K562 treated with DMSO at 1 percent for 48 hours (cell line): Measurements from ENCODE around the gene CDK9. TPM values are rescaled to one million over a fixed set of nuclear protein-coding genes. Genes with fewer than 3 reads are reported as not detected.

Source experiments
- total RNA-seq: library from RNA; unstranded; fragments of 300-600 nt; gene quantifications from 2 replicates; pipeline ENCODE4 v1.2.3, GENCODE V29; 2022; ENCODE audit warnings: low replicate concordance; ENCODE audit errors: extremely low read depth

The CDK9 gene
- total RNA-seq: not detected in 2 replicates

DNA sequence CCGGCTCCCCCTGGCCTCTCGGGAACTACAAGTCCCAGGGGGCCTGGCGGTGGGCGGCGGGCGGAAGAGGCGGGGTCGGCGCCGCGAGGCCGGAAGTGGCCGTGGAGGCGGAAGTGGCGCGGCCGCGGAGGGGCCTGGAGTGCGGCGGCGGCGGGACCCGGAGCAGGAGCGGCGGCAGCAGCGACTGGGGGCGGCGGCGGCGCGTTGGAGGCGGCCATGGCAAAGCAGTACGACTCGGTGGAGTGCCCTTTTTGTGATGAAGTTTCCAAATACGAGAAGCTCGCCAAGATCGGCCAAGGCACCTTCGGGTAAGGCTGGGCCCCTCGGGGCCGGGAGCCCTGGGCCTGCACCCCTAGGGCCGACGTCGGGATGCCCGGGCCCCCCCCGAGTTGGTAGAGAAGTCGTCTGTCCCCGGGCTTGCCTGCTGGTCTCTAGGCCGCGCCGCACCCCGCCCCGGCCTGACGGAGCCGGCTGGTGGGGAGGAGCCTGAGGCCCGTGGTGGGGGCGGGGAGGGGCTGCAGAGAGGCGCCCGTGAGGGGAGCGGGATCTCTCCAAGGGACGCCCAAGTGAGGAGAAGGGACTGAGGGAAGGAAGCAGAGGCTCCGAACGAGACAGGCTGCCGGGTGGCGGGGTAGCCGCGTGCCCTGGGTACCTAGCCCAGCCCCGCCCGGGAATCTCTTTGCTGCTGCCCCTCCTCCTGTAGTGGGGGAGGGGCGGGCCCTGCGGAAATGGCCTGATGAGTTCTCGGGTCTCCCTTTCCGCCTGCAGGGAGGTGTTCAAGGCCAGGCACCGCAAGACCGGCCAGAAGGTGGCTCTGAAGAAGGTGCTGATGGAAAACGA is at the start of gene CDK9:
CDK9 (plus strand) TSS at position 102 of the 840 bp plus-strand sequence; CDS start at position 217, 115 bp downstream.

DNA sequence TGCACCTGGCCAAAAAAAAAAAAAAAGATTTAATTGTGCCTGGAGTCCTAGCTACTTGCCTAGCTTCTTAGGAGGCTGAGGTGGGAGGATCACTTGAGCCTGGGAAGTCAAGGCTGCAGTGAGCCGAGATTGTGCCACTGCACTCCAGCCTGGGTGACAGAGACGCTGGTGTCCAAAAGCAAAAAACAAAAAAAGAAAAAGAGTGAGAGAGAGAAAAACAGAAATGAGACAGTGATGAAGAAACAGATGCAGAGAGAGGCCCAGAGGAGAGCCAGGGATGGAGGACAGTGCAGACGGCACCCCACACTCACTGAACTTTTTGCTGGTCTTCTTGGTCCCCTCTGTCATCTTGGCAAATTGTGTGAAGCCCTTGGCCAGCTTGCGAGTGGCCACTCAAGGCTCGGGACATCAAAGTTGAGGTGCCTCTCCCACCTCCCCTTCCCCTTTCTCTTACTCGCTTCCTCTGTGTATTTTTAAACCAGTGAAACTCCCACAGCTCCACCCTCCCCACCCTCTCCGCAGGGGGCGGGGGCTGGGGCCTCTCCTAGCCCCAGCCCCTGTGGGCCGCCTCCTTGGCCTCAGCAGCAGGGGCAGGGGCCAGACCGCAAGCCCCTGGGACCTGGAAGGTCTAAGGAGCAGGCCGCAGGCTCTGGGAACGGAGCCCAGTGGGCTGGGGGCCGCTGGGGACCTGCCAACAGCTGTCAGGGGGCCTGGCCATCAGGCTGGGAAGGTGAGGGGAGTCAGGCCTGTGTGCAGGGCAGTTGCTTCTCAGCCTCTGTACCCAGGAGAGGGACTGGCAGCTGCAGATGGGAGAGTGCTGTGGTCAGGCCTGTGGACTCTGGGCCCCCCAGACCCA is 7.3 kb upstream of the CDK9 start, which contains the start of gene SH2D3C:
SH2D3C (minus strand) TSS at position 387 of the 856 bp plus-strand sequence; CDS start at position 348, 39 bp downstream.

DNA sequence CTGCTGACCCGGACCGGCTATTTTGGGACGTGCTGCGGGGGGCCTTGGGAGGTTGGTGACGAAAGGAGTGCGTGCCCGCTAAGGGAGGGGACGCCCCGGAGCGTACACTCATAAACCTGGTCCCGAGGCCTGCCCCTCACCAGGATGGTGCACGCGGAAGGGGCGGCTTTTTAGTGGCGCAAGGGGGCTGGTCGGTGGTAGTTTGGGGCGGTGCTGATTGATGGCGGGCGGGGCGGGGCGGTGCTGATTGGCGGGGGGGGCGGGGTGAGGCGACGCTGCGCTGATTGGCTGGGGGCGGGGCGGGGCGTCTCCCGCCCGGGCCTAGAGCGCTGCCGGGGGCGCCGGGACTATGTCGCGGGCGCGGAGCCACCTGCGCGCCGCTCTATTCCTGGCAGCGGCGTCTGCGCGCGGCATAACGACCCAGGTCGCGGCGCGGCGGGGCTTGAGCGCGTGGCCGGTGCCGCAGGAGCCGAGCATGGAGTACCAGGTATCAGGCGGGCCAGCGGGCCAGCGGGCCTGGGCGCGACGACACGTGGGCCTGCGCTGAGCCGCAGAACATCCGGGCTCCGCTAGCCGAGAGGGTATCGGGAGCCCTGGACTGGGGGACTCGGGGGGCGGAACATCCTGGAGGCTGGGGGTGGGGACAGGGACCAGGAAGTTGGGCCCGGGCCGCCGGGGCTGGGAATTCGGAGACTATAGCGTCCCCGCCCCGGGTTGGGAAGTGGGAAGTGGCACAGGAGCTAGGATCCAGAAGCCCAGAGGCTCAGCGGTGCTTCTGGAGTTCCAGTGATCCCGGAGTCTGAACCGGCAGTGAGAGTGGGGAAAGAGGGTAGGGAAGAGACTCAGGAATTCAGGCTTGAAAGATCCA is 17.0 kb downstream of the CDK9 start, which contains the start of gene FPGS:
FPGS (plus strand) TSS at position 307 of the 868 bp plus-strand sequence; CDS start at position 350, 43 bp downstream.

Other genes starting within 250 kb of the CDK9 start
- not detected in 2 replicates for gene STXBP1, start 173.8 kb upstream of the CDK9 start, total RNA-seq
- gene CFAP157, start 79.0 kb upstream of the CDK9 start, total RNA-seq: not detected in 2 replicates
- not detected in 2 replicates for gene PTRH1, start 70.4 kb upstream of the CDK9 start, total RNA-seq
- gene TTC16, start 70.0 kb upstream of the CDK9 start, total RNA-seq: not detected in 2 replicates
- not detected in 2 replicates for gene TOR2A, start 50.7 kb upstream of the CDK9 start, total RNA-seq
- not detected in 2 replicates for gene SH2D3C, start 7.4 kb upstream of the CDK9 start, total RNA-seq
- gene FPGS, start 16.8 kb downstream of the CDK9 start, total RNA-seq: not detected in 2 replicates
- not detected in 2 replicates for gene ENG, start 68.6 kb downstream of the CDK9 start, total RNA-seq
- not detected in 2 replicates for gene AK1, start 91.6 kb downstream of the CDK9 start, total RNA-seq
- not detected in 2 replicates for gene ST6GALNAC6, start 113.6 kb downstream of the CDK9 start, total RNA-seq
- not detected in 2 replicates for gene ST6GALNAC4, start 131.0 kb downstream of the CDK9 start, total RNA-seq
- not detected in 2 replicates for gene PIP5KL1, start 144.7 kb downstream of the CDK9 start, total RNA-seq
- gene DPM2, start 151.8 kb downstream of the CDK9 start, total RNA-seq: not detected in 2 replicates
- not detected in 2 replicates for gene EEIG1, start 195.0 kb downstream of the CDK9 start, total RNA-seq